Nasal cavity respiratory epithelium epithelial cell of viscerocranial mucosa (primary cell): ENCODE data around the gene SLC45A2. TPM values are rescaled to one million over a fixed set of nuclear protein-coding genes. Genes with fewer than 3 reads are reported as not detected.

Experiments
- total RNA-seq: library from RNA; depleted of rRNA; stranded (reverse); fragments of >200 nt; gene quantifications from 2 replicates; pipeline ENCODE4 v1.2.3, GENCODE V29; 2014

The SLC45A2 gene, protein sequence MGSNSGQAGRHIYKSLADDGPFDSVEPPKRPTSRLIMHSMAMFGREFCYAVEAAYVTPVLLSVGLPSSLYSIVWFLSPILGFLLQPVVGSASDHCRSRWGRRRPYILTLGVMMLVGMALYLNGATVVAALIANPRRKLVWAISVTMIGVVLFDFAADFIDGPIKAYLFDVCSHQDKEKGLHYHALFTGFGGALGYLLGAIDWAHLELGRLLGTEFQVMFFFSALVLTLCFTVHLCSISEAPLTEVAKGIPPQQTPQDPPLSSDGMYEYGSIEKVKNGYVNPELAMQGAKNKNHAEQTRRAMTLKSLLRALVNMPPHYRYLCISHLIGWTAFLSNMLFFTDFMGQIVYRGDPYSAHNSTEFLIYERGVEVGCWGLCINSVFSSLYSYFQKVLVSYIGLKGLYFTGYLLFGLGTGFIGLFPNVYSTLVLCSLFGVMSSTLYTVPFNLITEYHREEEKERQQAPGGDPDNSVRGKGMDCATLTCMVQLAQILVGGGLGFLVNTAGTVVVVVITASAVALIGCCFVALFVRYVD
- 0.14 TPM in 1 of 2 replicates, not detected in the other for total RNA-seq

DNA sequence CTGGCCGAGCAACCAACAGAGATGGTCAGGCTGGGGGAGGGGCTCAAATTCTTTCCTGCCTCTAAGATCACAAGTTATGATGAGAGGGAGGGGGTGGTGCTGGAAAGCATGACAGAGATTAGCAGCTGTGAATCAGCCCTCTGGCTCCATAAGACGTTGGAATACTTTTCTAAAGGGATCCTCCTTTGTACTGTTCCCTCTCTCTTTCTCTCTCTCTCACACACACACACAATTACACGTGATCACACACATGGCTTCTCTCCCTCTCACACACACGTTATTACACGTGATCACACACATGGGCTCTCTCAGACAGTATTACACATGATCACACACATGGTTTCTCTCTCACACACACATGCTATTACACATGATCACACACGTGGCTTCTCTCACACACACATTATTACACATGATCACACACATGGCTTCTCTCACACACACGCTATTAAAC, at the start of gene SLC45A2:
SLC45A2 (minus strand) TSS at position 23 of the 454 bp plus-strand sequence. CDS start 110 bp downstream, outside the sequence.

DNA sequence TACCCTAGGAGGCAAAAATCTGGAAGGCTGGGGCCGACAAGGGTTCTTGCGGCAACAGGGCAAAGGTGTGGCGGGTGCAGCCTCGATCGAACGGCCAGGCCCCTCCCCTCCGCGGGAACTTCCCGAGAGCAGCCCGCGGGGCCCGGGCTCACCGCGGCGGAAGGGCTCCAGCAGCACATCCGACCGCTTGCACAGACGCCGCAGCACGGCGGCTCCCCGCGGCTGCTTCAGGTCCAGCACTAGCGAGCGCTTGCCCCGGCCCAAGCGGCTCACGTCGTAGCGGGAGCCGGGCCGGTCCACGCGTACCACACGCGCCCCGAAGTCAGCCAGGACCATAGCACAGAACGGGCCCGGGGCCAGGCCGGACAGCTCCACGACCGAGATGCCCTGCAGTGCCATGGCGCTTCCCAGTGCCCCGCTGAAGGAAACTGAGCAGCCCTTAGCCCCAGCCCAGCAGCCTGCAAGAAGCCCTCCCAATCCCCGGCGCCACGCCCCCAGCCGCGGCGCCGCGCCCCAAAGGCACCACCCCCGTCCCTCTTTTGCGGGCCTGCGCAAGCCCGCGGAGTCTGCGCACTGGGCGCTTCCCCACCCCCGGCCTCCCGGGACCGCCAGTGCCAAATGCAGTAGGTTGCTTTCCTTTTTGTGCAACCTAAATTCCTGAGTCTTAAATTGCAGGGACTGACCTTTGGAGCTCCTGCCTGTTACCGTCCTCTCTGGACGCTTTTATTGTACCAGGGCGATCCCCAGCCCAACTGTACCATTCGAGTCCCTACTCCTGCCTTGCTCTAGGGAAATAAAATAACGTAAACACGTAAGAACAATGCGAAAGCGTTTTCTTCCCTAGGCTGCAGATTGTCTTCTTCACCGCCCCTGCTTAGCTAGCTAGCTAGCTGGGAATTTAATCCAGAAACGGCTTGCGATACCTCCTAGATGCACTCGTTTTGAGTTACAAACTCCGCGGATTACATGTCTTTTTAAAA, 23.4 kb upstream of the SLC45A2 start, which contains the start of gene AMACR:
AMACR (minus strand) TSS at position 430 of the 980 bp plus-strand sequence; CDS start at position 399, 31 bp downstream.

DNA sequence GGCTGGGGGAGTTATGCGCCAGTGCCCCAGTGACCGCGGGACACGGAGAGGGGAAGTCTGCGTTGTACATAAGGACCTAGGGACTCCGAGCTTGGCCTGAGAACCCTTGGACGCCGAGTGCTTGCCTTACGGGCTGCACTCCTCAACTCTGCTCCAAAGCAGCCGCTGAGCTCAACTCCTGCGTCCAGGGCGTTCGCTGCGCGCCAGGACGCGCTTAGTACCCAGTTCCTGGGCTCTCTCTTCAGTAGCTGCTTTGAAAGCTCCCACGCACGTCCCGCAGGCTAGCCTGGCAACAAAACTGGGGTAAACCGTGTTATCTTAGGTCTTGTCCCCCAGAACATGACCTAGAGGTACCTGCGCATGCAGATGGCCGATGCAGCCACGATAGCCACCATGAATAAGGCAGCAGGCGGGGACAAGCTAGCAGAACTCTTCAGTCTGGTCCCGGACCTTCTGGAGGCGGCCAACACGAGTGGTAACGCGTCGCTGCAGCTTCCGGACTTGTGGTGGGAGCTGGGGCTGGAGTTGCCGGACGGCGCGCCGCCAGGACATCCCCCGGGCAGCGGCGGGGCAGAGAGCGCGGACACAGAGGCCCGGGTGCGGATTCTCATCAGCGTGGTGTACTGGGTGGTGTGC, 48.0 kb downstream of the SLC45A2 start, which contains the start of gene RXFP3:
RXFP3 (plus strand) TSS at position 6 of the 636 bp plus-strand sequence; CDS start at position 361, 355 bp downstream.

Other genes starting within 250 kb of the SLC45A2 start
- gene ADAMTS12, start 92.7 kb downstream of the SLC45A2 start, total RNA-seq, result under 0.01 TPM in 1 of 2 replicates, not detected in the other
- gene RXFP3, start 48.3 kb downstream of the SLC45A2 start, total RNA-seq, result not detected in 2 replicates
- 5.8 and 10.7 TPM in 2 replicates for gene AMACR, start 23.4 kb upstream of the SLC45A2 start, total RNA-seq
- gene C1QTNF3, start 58.5 kb upstream of the SLC45A2 start, total RNA-seq, result 0.34 and 1.00 TPM in 2 replicates